ENCODE measurements around the gene ATP11C.
"Not testable (repeated sequence)": the region's sequence is repeated elsewhere in the genome, so short reads cannot be mapped to it uniquely, and the experiment has no call there.

Gene ATP11C

GRCh38 chrX:139844884-139845283 is 88.0 kb downstream of the ATP11C start:
- Histone ChIP-seq H3K27me3 (ENCODE audit: insufficient read depth, low read depth, severe bottlenecking) (peaks cover 2% of the 10 kb centered on the region), H3K27ac (no peak overlapping the region), H3K36me3 (no peaks in the 10 kb centered on the region), H3K4me3 (ENCODE audit: low read depth, low read length) (no peak overlapping the region), H3K9me3 (ENCODE audit: severe bottlenecking) (no peaks in the 10 kb centered on the region)
- DNase-seq: no peak
- TF ChIP-seq, protein P1, sequence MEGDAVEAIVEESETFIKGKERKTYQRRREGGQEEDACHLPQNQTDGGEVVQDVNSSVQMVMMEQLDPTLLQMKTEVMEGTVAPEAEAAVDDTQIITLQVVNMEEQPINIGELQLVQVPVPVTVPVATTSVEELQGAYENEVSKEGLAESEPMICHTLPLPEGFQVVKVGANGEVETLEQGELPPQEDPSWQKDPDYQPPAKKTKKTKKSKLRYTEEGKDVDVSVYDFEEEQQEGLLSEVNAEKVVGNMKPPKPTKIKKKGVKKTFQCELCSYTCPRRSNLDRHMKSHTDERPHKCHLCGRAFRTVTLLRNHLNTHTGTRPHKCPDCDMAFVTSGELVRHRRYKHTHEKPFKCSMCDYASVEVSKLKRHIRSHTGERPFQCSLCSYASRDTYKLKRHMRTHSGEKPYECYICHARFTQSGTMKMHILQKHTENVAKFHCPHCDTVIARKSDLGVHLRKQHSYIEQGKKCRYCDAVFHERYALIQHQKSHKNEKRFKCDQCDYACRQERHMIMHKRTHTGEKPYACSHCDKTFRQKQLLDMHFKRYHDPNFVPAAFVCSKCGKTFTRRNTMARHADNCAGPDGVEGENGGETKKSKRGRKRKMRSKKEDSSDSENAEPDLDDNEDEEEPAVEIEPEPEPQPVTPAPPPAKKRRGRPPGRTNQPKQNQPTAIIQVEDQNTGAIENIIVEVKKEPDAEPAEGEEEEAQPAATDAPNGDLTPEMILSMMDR (IDR thresholded peaks at IDR 0.05; ENCODE audit: low read depth, low read length): no peak

GRCh38 chrX:139844163-139844562 is 88.7 kb downstream of the ATP11C start:
- TF ChIP-seq, protein P1 (IDR thresholded peaks at IDR 0.05; ENCODE audit: low read depth, low read length): no peak
- Histone ChIP-seq H3K4me3 (ENCODE audit: low read depth, low read length) (no peak overlapping the region), H3K36me3 (no peaks in the 10 kb centered on the region), H3K9me3 (ENCODE audit: severe bottlenecking) (no peaks in the 10 kb centered on the region), H3K27me3 (ENCODE audit: insufficient read depth, low read depth, severe bottlenecking) (no peaks in the 10 kb centered on the region), H3K27ac (no peak overlapping the region)
- no peak for DNase-seq

DNA sequence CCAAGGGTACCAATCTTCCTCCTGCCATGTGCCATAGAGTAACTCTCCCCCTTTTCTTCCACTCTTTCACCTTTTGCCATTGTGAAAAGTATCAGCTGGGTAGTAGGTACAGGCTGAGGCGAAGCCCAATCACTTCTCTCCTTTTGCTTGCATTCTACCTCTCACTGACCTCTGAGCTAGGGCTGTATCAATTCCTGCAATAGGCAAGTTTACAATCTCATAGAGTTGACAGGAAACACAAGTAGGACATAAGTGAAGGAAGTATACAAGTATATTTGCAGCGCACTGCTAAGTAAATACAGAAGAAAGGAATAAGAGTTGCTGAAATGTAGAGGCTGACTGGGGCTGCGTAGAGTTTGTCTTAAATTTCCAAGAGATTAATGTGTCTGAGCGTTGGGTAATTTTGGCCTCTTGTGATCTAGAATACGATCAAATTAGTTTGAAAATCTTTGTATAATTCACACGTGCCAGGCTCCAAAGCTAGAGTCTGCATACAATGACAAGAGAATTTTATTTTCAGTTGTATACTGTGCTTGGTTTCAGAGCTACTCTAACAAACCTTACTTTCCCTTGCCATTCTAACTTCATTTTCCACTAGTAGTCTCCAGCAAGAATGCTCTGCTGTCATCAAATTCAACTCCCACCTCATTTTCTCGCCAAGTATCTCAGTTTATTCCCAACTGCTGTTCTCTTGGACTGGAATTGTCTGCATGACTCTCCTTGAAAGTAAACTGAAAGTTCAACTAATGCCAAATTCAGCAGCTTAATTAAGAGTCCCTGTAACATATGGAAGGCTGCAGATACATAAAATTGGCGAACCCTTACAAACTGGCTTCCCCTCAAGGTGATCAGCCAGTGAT is 90.3 kb downstream of the ATP11C start:
- H3K27ac ChIP-seq: no peak overlapping the region
- H3K36me3 ChIP-seq: no peaks in the 10 kb centered on the region
- H3K27me3 ChIP-seq (ENCODE audit: insufficient read depth, low read depth, severe bottlenecking): no peaks in the 10 kb centered on the region
- no peak for DNase-seq
- TF ChIP-seq, protein P1 (IDR thresholded peaks at IDR 0.05; ENCODE audit: low read depth, low read length): no peak
- H3K4me3 ChIP-seq (ENCODE audit: low read depth, low read length): no peak overlapping the region
- no peaks in the 10 kb centered on the region for H3K9me3 ChIP-seq (ENCODE audit: severe bottlenecking)

GRCh38 chrX:139836335-139836734 is 96.5 kb downstream of the ATP11C start:
- not testable (repeated sequence) for H3K36me3 ChIP-seq; H3K9me3 ChIP-seq (ENCODE audit: severe bottlenecking); H3K27ac ChIP-seq; H3K27me3 ChIP-seq (ENCODE audit: insufficient read depth, low read depth, severe bottlenecking); H3K4me3 ChIP-seq (ENCODE audit: low read depth, low read length); DNase-seq

GRCh38 chrX:139834879-139835278 is 98.0 kb downstream of the ATP11C start:
- TF ChIP-seq, protein P1 (IDR thresholded peaks at IDR 0.05; ENCODE audit: low read depth, low read length): no peak
- Histone ChIP-seq H3K27ac (no peak overlapping the region), H3K4me3 (ENCODE audit: low read depth, low read length) (no peak overlapping the region), H3K9me3 (ENCODE audit: severe bottlenecking) (no peaks in the 10 kb centered on the region), H3K27me3 (ENCODE audit: insufficient read depth, low read depth, severe bottlenecking) (no peaks in the 10 kb centered on the region), H3K36me3 (no peaks in the 10 kb centered on the region)
- no peak for DNase-seq

- Histone ChIP-seq H3K27ac (no peak overlapping the region), H3K9me3 (ENCODE audit: severe bottlenecking) (no peaks in the 10 kb centered on the region), H3K36me3 (no peaks in the 10 kb centered on the region), H3K4me3 (ENCODE audit: low read depth, low read length) (no peak overlapping the region), H3K27me3 (ENCODE audit: insufficient read depth, low read depth, severe bottlenecking) (peaks cover 3% of the 10 kb centered on the region)
- TF ChIP-seq, protein P1 (IDR thresholded peaks at IDR 0.05; ENCODE audit: low read depth, low read length): no peak
- DNase-seq: no peak
Observed at GRCh38 chrX:139832718-139833309, 100.0 kb downstream of the ATP11C start.

Measured in WERI-Rb-1 (cell line).